Peyer's patch (tissue), 4 donors: Measurements from ENCODE around the gene SLC25A30.

Experiments
- CTCF ChIP-seq, 6 experiments: fragments of 450-650 bp in 4 of 6; fragments of 200-600 bp in 2 of 6; sonication (generic) in 1 of 6; IDR thresholded peaks; one replicate each; pipeline ENCODE4 v1.5.1; 2017 to 2019; ENCODE audit warnings: antibody characterized with exemption in 6 of 6, mild to moderate bottlenecking in 3 of 6, moderate library complexity in 1 of 6
- POLR2A ChIP-seq, 2 donors: fragments of 450-650 bp; IDR thresholded peaks; one replicate each; pipeline ENCODE4 v1.5.1; 2017; ENCODE audit warnings: antibody characterized with exemption in 2 of 2, mild to moderate bottlenecking in 2 of 2, moderate library complexity in 2 of 2

- TF ChIP-seq POLR2A (IDR thresholded peaks at IDR 0.05) (no peak), CTCF (IDR thresholded peaks at IDR 0.05) (peak in 1 of 6 experiments; percentile 12)
Measured at GRCh38 chr13:45441633-45442032, 23.5 kb upstream of the SLC25A30 start.
